ENCODE results near the gene C1orf122. TPM values are rescaled to one million over a fixed set of nuclear protein-coding genes. Genes with fewer than 3 reads are reported as not detected.
"Not testable (repeated sequence)": the region's sequence is repeated elsewhere in the genome, so short reads cannot be mapped to it uniquely, and the experiment has no call there.

C1orf122 gene
- total RNA-seq: 10 to 100 TPM; 54.0 to 59.2 (median 56.3) TPM

- H3K36me3 Mint-ChIP-seq (ENCODE audit: insufficient read depth): peaks cover 24% of the 10 kb centered on the region
- peak within 1 kb of the TSS; percentile 95 for H3K4me3 Mint-ChIP-seq
- peak; percentile 90 for DNase-seq
- peaks cover 31% of the 10 kb centered on the region for H3K4me1 Mint-ChIP-seq (ENCODE audit: low read depth)
- no peaks in the 10 kb centered on the region for H3K9me3 Mint-ChIP-seq
- ATAC-seq: peak; percentile 95 to 96
- no peaks in the 10 kb centered on the region for H3K27me3 Mint-ChIP-seq (ENCODE audit: low read depth)
Observed at GRCh38 chr1:37807555-37808368, at the start of gene C1orf122, which contains the start of gene YRDC. C1orf122 (plus strand) TSS chr1:37807790; CDS start chr1:37808405, 615 bp downstream. YRDC (minus strand) TSS chr1:37808208; CDS start chr1:37808180, 28 bp downstream.

- Mint-ChIP-seq H3K36me3 (ENCODE audit: insufficient read depth) (no peaks in the 10 kb centered on the region), H3K4me1 (ENCODE audit: low read depth) (peaks cover 6% of the 10 kb centered on the region), H3K4me3 (no peak overlapping the region), H3K9me3 (no peaks in the 10 kb centered on the region), H3K27me3 (ENCODE audit: low read depth) (peaks cover 46% of the 10 kb centered on the region)
- DNase-seq: no peak
- ATAC-seq: no peak
Observed at GRCh38 chr1:37759451-37759850, 48.1 kb upstream of the C1orf122 start.

GRCh38 chr1:37761416-37762095 lies 46.0 kb upstream of the C1orf122 start:
- Mint-ChIP-seq H3K4me3 (no peak overlapping the region), H3K36me3 (ENCODE audit: insufficient read depth) (no peaks in the 10 kb centered on the region), H3K4me1 (ENCODE audit: low read depth) (peaks cover 14% of the 10 kb centered on the region), H3K27me3 (ENCODE audit: low read depth) (peaks cover 54% of the 10 kb centered on the region), H3K9me3 (no peaks in the 10 kb centered on the region)
- ATAC-seq (no peak), DNase-seq (no peak)

- ATAC-seq (no peak), DNase-seq (no peak)
- Mint-ChIP-seq H3K9me3 (no peaks in the 10 kb centered on the region), H3K36me3 (ENCODE audit: insufficient read depth) (no peaks in the 10 kb centered on the region), H3K4me1 (ENCODE audit: low read depth) (peaks cover 14% of the 10 kb centered on the region), H3K4me3 (no peak overlapping the region), H3K27me3 (ENCODE audit: low read depth) (peaks cover 61% of the 10 kb centered on the region)
Observed at GRCh38 chr1:37762516-37762915, 45.1 kb upstream of the C1orf122 start.

- peaks cover 14% of the 10 kb centered on the region for H3K4me1 Mint-ChIP-seq (ENCODE audit: low read depth)
- DNase-seq (no peak), ATAC-seq (no peak)
- H3K9me3 Mint-ChIP-seq: no peaks in the 10 kb centered on the region
- no peaks in the 10 kb centered on the region for H3K36me3 Mint-ChIP-seq (ENCODE audit: insufficient read depth)
- no peak overlapping the region for H3K4me3 Mint-ChIP-seq
- H3K27me3 Mint-ChIP-seq (ENCODE audit: low read depth): peaks cover 73% of the 10 kb centered on the region
Observed at GRCh38 chr1:37763791-37764413, 43.7 kb upstream of the C1orf122 start.

- DNase-seq: no peak
- H3K4me3 Mint-ChIP-seq: no peak overlapping the region
- peak; percentile 37 to 65 for ATAC-seq
Observed at GRCh38 chr1:37764414-37764825, 43.2 kb upstream of the C1orf122 start.

GRCh38 chr1:37764888-37765441 lies 42.6 kb upstream of the C1orf122 start, which contains the start of gene EPHA10:
EPHA10 (minus strand) TSS chr1:37765120; CDS start chr1:37765066, 54 bp downstream.
- no peaks in the 10 kb centered on the region for H3K36me3 Mint-ChIP-seq (ENCODE audit: insufficient read depth)
- H3K4me1 Mint-ChIP-seq (ENCODE audit: low read depth): peaks cover 14% of the 10 kb centered on the region
- H3K4me3 Mint-ChIP-seq: peak within 1 kb of the TSS; percentile 29
- H3K27me3 Mint-ChIP-seq (ENCODE audit: low read depth): peaks cover 82% of the 10 kb centered on the region
- no peak for ATAC-seq
- DNase-seq: no peak
- no peaks in the 10 kb centered on the region for H3K9me3 Mint-ChIP-seq

More at GRCh38 chr1:37764414-37764825, 43.2 kb upstream of the C1orf122 start:
- Mint-ChIP-seq H3K27me3 (ENCODE audit: low read depth) (peaks cover 78% of the 10 kb centered on the region), H3K36me3 (ENCODE audit: insufficient read depth) (no peaks in the 10 kb centered on the region), H3K9me3 (no peaks in the 10 kb centered on the region), H3K4me1 (ENCODE audit: low read depth) (peaks cover 14% of the 10 kb centered on the region)

GRCh38 chr1:37765916-37766664 lies 41.5 kb upstream of the C1orf122 start:
- Mint-ChIP-seq H3K9me3 (no peaks in the 10 kb centered on the region), H3K4me1 (ENCODE audit: low read depth) (peaks cover 14% of the 10 kb centered on the region), H3K27me3 (ENCODE audit: low read depth) (peaks cover 90% of the 10 kb centered on the region), H3K4me3 (peak overlapping the region; percentile 29), H3K36me3 (ENCODE audit: insufficient read depth) (no peaks in the 10 kb centered on the region)
- no peak for DNase-seq
- ATAC-seq: peak; percentile 69 to 72

- Mint-ChIP-seq H3K9me3 (no peaks in the 10 kb centered on the region), H3K4me1 (ENCODE audit: low read depth) (peaks cover 14% of the 10 kb centered on the region), H3K4me3 (no peak overlapping the region)
Observed at GRCh38 chr1:37767488-37767887, 40.1 kb upstream of the C1orf122 start.

GRCh38 chr1:37771440-37771839 lies 36.1 kb upstream of the C1orf122 start:
- not testable (repeated sequence) for ATAC-seq; H3K4me3 Mint-ChIP-seq; H3K4me1 Mint-ChIP-seq (ENCODE audit: low read depth); DNase-seq; H3K9me3 Mint-ChIP-seq; H3K36me3 Mint-ChIP-seq (ENCODE audit: insufficient read depth)
- peaks cover 50% of the 10 kb centered on the region for H3K27me3 Mint-ChIP-seq (ENCODE audit: low read depth)

More at GRCh38 chr1:37767488-37767887, 40.1 kb upstream of the C1orf122 start:
- no peaks in the 10 kb centered on the region for H3K36me3 Mint-ChIP-seq (ENCODE audit: insufficient read depth)
- ATAC-seq (no peak), DNase-seq (no peak)
- peaks cover 81% of the 10 kb centered on the region for H3K27me3 Mint-ChIP-seq (ENCODE audit: low read depth)

- no peak overlapping the region for H3K4me3 Mint-ChIP-seq
- H3K27me3 Mint-ChIP-seq (ENCODE audit: low read depth): peaks cover 11% of the 10 kb centered on the region
- peaks cover 6% of the 10 kb centered on the region for H3K4me1 Mint-ChIP-seq (ENCODE audit: low read depth)
- no peak for DNase-seq
- ATAC-seq: peak; percentile 51 to 67
- H3K36me3 Mint-ChIP-seq (ENCODE audit: insufficient read depth): no peaks in the 10 kb centered on the region
- no peaks in the 10 kb centered on the region for H3K9me3 Mint-ChIP-seq
Observed at GRCh38 chr1:37776946-37777516, 30.6 kb upstream of the C1orf122 start.

- H3K9me3 Mint-ChIP-seq: no peaks in the 10 kb centered on the region
- no peak for DNase-seq
- H3K4me1 Mint-ChIP-seq (ENCODE audit: low read depth): peaks cover 6% of the 10 kb centered on the region
- H3K27me3 Mint-ChIP-seq (ENCODE audit: low read depth): peaks cover 4% of the 10 kb centered on the region
- no peak for ATAC-seq
- H3K4me3 Mint-ChIP-seq: no peak overlapping the region
- no peaks in the 10 kb centered on the region for H3K36me3 Mint-ChIP-seq (ENCODE audit: insufficient read depth)
Observed at GRCh38 chr1:37778654-37779053, 28.9 kb upstream of the C1orf122 start.

- Mint-ChIP-seq H3K4me3 (no peak overlapping the region), H3K36me3 (ENCODE audit: insufficient read depth) (no peaks in the 10 kb centered on the region), H3K4me1 (ENCODE audit: low read depth) (peaks cover under 1% of the 10 kb centered on the region), H3K27me3 (ENCODE audit: low read depth) (peaks cover 12% of the 10 kb centered on the region), H3K9me3 (no peaks in the 10 kb centered on the region)
- DNase-seq (no peak), ATAC-seq (no peak)
Observed at GRCh38 chr1:37782491-37782890, 25.1 kb upstream of the C1orf122 start.
